Progenitor cell of endocrine pancreas (in vitro differentiated cells): Measurements from ENCODE around the gene SYCP1. TPM values are rescaled to one million over a fixed set of nuclear protein-coding genes. Genes with fewer than 3 reads are reported as not detected.

Experiments used
- DNase-seq: peaks from one replicate; pipeline ENCODE4 v3.0.0; 2021; ENCODE audit warnings: low spot score; ENCODE audit not compliant: unreplicated experiment
- H3K27ac Mint-ChIP-seq: 2 replicates; pipeline ENCODE4 v1.8.0; 2021; ENCODE audit warnings: mild to moderate bottlenecking, moderate library complexity, mixed read lengths
- H3K27me3 Mint-ChIP-seq: 2 replicates; pipeline ENCODE4 v1.8.0; 2021; ENCODE audit warnings: mixed read lengths
- H3K36me3 Mint-ChIP-seq: 2 replicates; pipeline ENCODE4 v1.8.0; 2022; ENCODE audit warnings: mixed read lengths; ENCODE audit not compliant: insufficient read depth
- H3K4me1 Mint-ChIP-seq: 2 replicates; pipeline ENCODE4 v1.8.0; 2021; ENCODE audit warnings: low read depth, mixed read lengths
- H3K4me3 Mint-ChIP-seq: 2 replicates; pipeline ENCODE4 v1.8.0; 2021; ENCODE audit warnings: low read depth, mild to moderate bottlenecking, moderate library complexity, mixed read lengths
- H3K9me3 Mint-ChIP-seq: 2 replicates; pipeline ENCODE4 v1.8.0; 2021; ENCODE audit warnings: low read depth, mixed read lengths
- total RNA-seq: library from RNA; stranded (reverse); gene quantifications from 2 replicates; pipeline ENCODE4 v1.2.1, GENCODE V29; 2021
- TF ChIP-seq, protein P1 (sequence below): fragments of 200-600 bp; sonication (generic); IDR thresholded peaks from one replicate; pipeline ENCODE4 v1.5.0; 2021; ENCODE audit warnings: antibody characterized with exemption, mild to moderate bottlenecking; ENCODE audit not compliant: unreplicated experiment

The SYCP1 gene
- total RNA-seq, 1 donor from 2014 or later, result not detected

DNA sequence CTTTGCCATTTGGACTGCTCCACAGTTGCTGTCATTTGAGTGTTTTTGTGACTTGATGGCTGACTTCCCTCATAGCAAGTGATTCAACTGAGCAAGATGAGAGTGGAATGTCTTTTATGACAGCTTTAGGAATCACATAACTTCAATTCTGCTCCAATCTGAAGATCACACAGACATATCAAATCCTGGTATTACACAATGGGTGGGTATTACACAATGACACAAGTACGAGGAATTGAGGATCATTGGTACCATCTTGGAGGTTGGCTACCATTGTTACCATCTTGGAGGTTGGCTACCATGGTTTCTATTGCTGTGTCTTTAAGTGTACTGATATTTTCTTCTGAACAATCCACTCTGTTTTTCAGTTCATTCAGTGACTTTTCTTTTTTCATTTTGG is 166.5 kb downstream of the SYCP1 start:
- Mint-ChIP-seq H3K27me3 (no peaks in the 10 kb centered on the region), H3K36me3 (peaks cover 2% of the 10 kb centered on the region), H3K9me3 (no peaks in the 10 kb centered on the region), H3K4me1 (no peaks in the 10 kb centered on the region), H3K27ac (no peak overlapping the region), H3K4me3 (no peak overlapping the region)
- TF ChIP-seq, protein P1, sequence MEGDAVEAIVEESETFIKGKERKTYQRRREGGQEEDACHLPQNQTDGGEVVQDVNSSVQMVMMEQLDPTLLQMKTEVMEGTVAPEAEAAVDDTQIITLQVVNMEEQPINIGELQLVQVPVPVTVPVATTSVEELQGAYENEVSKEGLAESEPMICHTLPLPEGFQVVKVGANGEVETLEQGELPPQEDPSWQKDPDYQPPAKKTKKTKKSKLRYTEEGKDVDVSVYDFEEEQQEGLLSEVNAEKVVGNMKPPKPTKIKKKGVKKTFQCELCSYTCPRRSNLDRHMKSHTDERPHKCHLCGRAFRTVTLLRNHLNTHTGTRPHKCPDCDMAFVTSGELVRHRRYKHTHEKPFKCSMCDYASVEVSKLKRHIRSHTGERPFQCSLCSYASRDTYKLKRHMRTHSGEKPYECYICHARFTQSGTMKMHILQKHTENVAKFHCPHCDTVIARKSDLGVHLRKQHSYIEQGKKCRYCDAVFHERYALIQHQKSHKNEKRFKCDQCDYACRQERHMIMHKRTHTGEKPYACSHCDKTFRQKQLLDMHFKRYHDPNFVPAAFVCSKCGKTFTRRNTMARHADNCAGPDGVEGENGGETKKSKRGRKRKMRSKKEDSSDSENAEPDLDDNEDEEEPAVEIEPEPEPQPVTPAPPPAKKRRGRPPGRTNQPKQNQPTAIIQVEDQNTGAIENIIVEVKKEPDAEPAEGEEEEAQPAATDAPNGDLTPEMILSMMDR, result no peak
- no peak for DNase-seq

DNA sequence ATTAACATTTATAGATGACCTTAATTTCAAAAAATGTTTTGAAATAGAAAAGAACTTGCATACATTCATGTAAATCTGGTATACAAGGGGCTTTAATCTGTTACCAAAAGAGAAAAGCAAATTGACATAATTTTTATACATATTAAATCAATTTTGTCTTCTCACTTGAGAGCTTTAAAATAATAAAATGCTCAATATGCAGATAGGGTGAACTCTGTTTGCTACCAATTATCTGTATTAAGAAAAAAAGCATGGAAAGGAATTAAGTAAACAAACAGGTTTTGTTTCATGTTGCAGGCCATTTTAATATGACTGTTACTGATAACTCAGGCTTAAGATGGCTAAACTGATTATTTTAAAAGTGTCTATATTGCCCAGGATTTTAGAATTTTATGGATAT is 168.9 kb downstream of the SYCP1 start:
- H3K4me3 Mint-ChIP-seq, result no peak overlapping the region
- TF ChIP-seq, protein P1, result no peak
- H3K9me3 Mint-ChIP-seq, result peaks cover 3% of the 10 kb centered on the region
- H3K36me3 Mint-ChIP-seq, result peaks cover 2% of the 10 kb centered on the region
- H3K27me3 Mint-ChIP-seq, result no peaks in the 10 kb centered on the region
- H3K4me1 Mint-ChIP-seq, result no peaks in the 10 kb centered on the region
- H3K27ac Mint-ChIP-seq, result no peak overlapping the region
- no peak for DNase-seq

DNA sequence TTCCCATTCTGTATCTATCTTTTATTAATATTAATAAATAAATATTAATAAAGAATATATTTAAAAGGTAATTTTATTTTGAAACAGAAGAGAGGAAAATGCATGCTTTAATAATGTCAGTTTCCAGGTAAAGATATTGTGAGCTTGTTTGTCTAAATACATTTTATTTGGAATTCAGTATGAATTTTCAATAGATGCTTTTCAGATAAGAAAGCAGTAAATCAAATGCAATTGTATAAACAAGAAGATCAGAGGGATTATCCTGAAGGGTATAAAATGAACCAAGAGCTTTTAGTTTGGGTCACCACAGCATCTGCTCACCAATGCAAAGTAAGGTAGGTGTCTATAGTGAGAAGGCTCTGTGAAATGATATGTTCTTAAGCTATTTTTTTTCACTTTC is 174.9 kb downstream of the SYCP1 start, which contains the start of gene TSHB:
TSS of gene TSHB (plus strand) at position 301 of the 400 bp plus-strand sequence. CDS start 3,537 bp downstream, outside the sequence.
- TF ChIP-seq, protein P1, result no peak
- DNase-seq, result no peak
- H3K27ac Mint-ChIP-seq, result no peak within 1 kb of the TSS
- H3K27me3 Mint-ChIP-seq, result no peaks in the 10 kb centered on the region
- H3K36me3 Mint-ChIP-seq, result no peaks in the 10 kb centered on the region
- no peaks in the 10 kb centered on the region for H3K4me1 Mint-ChIP-seq
- H3K4me3 Mint-ChIP-seq, result no peak within 1 kb of the TSS
- H3K9me3 Mint-ChIP-seq, result peaks cover 3% of the 10 kb centered on the region

DNA sequence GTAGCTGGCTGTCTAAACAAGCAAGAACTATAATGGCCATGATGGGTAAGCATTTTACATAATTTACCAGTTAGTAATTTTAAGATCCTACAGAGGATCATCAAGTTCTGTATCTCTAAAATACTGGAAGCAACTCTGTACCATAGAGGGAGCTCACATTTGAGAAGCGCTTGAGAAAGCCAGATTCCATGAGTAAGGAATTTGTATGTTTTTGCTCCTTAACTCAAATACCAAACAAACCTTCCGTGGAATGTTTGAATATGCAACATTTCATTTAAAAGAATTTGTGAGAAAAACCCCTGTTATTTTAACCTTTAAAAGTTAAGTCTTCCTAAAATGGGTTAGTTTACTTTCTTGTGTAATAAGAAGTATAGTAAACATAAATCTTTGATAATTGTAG is 176.9 kb downstream of the SYCP1 start:
- Mint-ChIP-seq H3K27me3 (no peaks in the 10 kb centered on the region), H3K27ac (no peak overlapping the region), H3K4me3 (no peak overlapping the region), H3K4me1 (no peaks in the 10 kb centered on the region), H3K9me3 (peaks cover 3% of the 10 kb centered on the region), H3K36me3 (no peaks in the 10 kb centered on the region)
- TF ChIP-seq, protein P1, result no peak
- DNase-seq, result no peak

DNA sequence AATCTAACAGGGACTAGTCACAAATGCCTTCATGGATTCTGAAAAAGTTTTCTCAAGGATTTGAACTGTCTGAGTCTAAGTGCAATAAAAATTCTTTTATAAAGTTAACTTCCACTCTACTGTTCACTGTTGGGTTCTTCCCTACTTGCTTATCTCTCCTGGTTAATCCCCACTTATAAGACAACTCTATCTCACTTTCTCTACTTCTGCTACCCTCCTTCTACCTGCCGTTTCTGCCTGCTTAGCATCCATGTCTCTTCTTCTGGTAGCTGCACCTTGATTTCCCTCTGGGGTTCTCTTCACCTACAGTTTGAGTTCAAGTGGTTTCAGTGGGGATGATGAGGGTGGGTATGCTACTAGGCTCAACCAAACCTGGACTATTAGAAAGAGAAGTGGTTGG is 181.0 kb downstream of the SYCP1 start:
- Mint-ChIP-seq H3K4me3 (no peak overlapping the region), H3K36me3 (no peaks in the 10 kb centered on the region), H3K9me3 (no peaks in the 10 kb centered on the region), H3K27ac (no peak overlapping the region), H3K4me1 (no peaks in the 10 kb centered on the region), H3K27me3 (no peaks in the 10 kb centered on the region)
- TF ChIP-seq, protein P1, result no peak
- DNase-seq, result no peak
